K562 (cell line): Measurements from ENCODE around the gene SMAD4. TPM values are rescaled to one million over a fixed set of nuclear protein-coding genes. Genes with fewer than 3 reads are reported as not detected.

ENCODE experiments used
- ATAC-seq: fragments of 200-7000 bp; cut with Tn5 transposase; 3 replicates; pipeline ENCODE4 v1.9.1; 2020; ENCODE audit warnings: moderate library complexity
- BruUV-seq: library from RNA; stranded (reverse); fragments of 400-500 nt; replicated peaks from 2 replicates; lab custom pipeline; 2021; lab: Mats Ljungman, UMichigan
- CTCF ChIA-PET: fragments of 300-600 bp; formaldehyde crosslinking; extraction: SDS; loops from one replicate; lab custom pipeline; 2021; ENCODE audit warnings: low intra/inter-chr PET ratio; lab: Yijun Ruan, JAX
- POLR2A ChIA-PET: fragments of 300-600, 350-650 bp; sonication (Branson Sonifier 250); formaldehyde crosslinking; extraction: SDS; loops from one replicate; lab custom pipeline; 2021; ENCODE audit warnings: antibody characterized with exemption, inconsistent platforms; lab: Yijun Ruan, JAX
- DNase-seq, 4 experiments: peaks; one replicate each; pipeline versions ENCODE4 v3.0.0 to v3.0.0-alpha.2; 2011 to 2018; ENCODE audit warnings: low spot score in 3 of 4, mixed read lengths in 3 of 4; ENCODE audit errors: extremely low read depth in 1 of 4
- FAIRE-seq: peaks from 2 replicates; lab custom pipeline; 2011; peaks lifted over from hg19 to GRCh38; lab: Jason Lieb, UNC
- H2AFZ ChIP-seq: 2 replicates; pipeline ENCODE4 v1.6.0; 2011; ENCODE audit warnings: low read depth, low read length, control low read depth, inconsistent platforms
- H3K27ac ChIP-seq: fragments of 200-600 bp; 3 replicates; pipeline ENCODE4 v1.8.0; 2011; ENCODE audit warnings: low read depth, mild to moderate bottlenecking, control low read depth, inconsistent platforms, low read length, moderate library complexity, mixed read lengths; ENCODE audit errors: extremely low read depth
- H3K27me3 ChIP-seq, 2 experiments: fragments of 300-600 bp in 1 of 2; 2 replicates in 1 of 2; 3 replicates in 1 of 2; pipeline versions ENCODE4 v1.6.0 to v1.8.0; 2011; ENCODE audit warnings: inconsistent platforms in 2 of 2, low read length in 2 of 2, mild to moderate bottlenecking in 1 of 2, mixed read lengths in 1 of 2, moderate library complexity in 1 of 2; ENCODE audit not compliant: control insufficient read depth in 2 of 2, insufficient read depth in 2 of 2
- H3K36me3 ChIP-seq: fragments of 300-600 bp; 3 replicates; pipeline ENCODE4 v1.8.0; 2011; ENCODE audit warnings: mild to moderate bottlenecking, low read length, inconsistent platforms; ENCODE audit not compliant: control insufficient read depth, insufficient read depth
- H3K4me1 ChIP-seq, 2 experiments: fragments of 200-600 bp in 1 of 2; replicated peaks in 1 of 2; 2 replicates in 1 of 2; 3 replicates in 1 of 2; pipeline versions ENCODE4 v1.5.1 to v1.8.0; 2011; ENCODE audit warnings: inconsistent platforms in 2 of 2, low read length in 2 of 2, mild to moderate bottlenecking in 1 of 2, mixed read lengths in 1 of 2, moderate library complexity in 1 of 2; ENCODE audit not compliant: control insufficient read depth in 2 of 2, insufficient read depth in 2 of 2
- H3K4me2 ChIP-seq: 2 replicates; pipeline ENCODE4 v1.6.1; 2011; ENCODE audit warnings: low read length, control low read depth, inconsistent platforms, mixed read lengths; ENCODE audit not compliant: insufficient read depth
- H3K4me3 ChIP-seq: fragments of 200-600 bp; sonication (generic), shearing (Covaris generic); 2 replicates; pipeline ENCODE4 v1.5.1; 2016; ENCODE audit warnings: control low read depth, inconsistent platforms
- H3K79me2 ChIP-seq: fragments of 200-600 bp; 3 replicates; pipeline ENCODE4 v1.8.0; 2011; ENCODE audit warnings: low read length, inconsistent platforms; ENCODE audit not compliant: control insufficient read depth, insufficient read depth
- H3K9ac ChIP-seq, 2 experiments: 2 replicates each; pipeline versions ENCODE4 v1.6.0 to v1.6.1; 2011; ENCODE audit warnings: low read depth in 2 of 2, low read length in 2 of 2, control low read depth in 1 of 2, inconsistent platforms in 1 of 2, mild to moderate bottlenecking in 1 of 2, mixed read lengths in 1 of 2; ENCODE audit not compliant: insufficient read depth in 1 of 2
- H3K9me1 ChIP-seq: one replicate; pipeline ENCODE4 v1.6.0; 2011; ENCODE audit warnings: inconsistent platforms, mild to moderate bottlenecking, low read length, moderate library complexity; ENCODE audit not compliant: control insufficient read depth, insufficient read depth
- H3K9me3 ChIP-seq: replicated peaks from 2 replicates; pipeline ENCODE4 v1.5.1; 2011; ENCODE audit warnings: low read depth, low read length, inconsistent platforms; ENCODE audit not compliant: control insufficient read depth, insufficient read depth
- H4K20me1 ChIP-seq: replicated peaks from 2 replicates; pipeline ENCODE4 v1.6.1; 2011; ENCODE audit warnings: low read length, inconsistent platforms, mixed read lengths; ENCODE audit not compliant: control insufficient read depth, insufficient read depth
- CHCHD3 ChIP-seq: fragments of 250-450 bp; sonication (Bioruptor Pico); IDR thresholded peaks from 2 replicates; pipeline ENCODE4 v2.1.2; 2022; ENCODE audit warnings: mild to moderate bottlenecking
- DIDO1 ChIP-seq: fragments of 450-650 bp; IDR thresholded peaks from 2 replicates; pipeline ENCODE4 v1.6.1; 2016; ENCODE audit warnings: low read depth, missing biosample characterization, missing genetic modification characterization
- HDAC1 ChIP-seq, 2 experiments: fragments of 450-650 bp; IDR thresholded peaks; 2 replicates each; pipeline ENCODE4 v1.6.1; 2016 to 2017; ENCODE audit warnings: inconsistent platforms in 1 of 2, mild to moderate bottlenecking in 1 of 2, moderate library complexity in 1 of 2
- MAFG ChIP-seq: fragments of 450-650 bp; conservative IDR thresholded peaks from 2 replicates; pipeline ENCODE4 v1.6.1; 2016; ENCODE audit warnings: missing genetic modification characterization, missing compliant biosample characterization
- PTTG1 ChIP-seq: fragments of 450-650 bp; IDR thresholded peaks from 2 replicates; pipeline ENCODE4 v1.6.1; 2016; ENCODE audit warnings: low read depth, mild to moderate bottlenecking, missing genetic modification characterization, missing compliant biosample characterization
- SMC3 ChIP-seq: conservative IDR thresholded peaks from 2 replicates; pipeline ENCODE4 v1.6.1; 2011; ENCODE audit warnings: low read depth, low read length, improper control_type of control experiment; ENCODE audit not compliant: insufficient read depth
- TAL1 ChIP-seq: fragments of 450-650 bp; IDR thresholded peaks from 2 replicates; pipeline ENCODE4 v1.6.1; 2016; ENCODE audit warnings: mild to moderate bottlenecking
- TGIF2 ChIP-seq: sonication (generic); formaldehyde crosslinking; IDR thresholded peaks from 2 replicates; pipeline ENCODE4 v1.8.1; 2022; ENCODE audit warnings: mild to moderate bottlenecking, missing genetic modification reagents, moderate library complexity
- ZNF23 ChIP-seq: fragments of 250-450 bp; sonication (Bioruptor Pico); IDR thresholded peaks from 2 replicates; pipeline ENCODE4 v1.4.0; 2020; ENCODE audit warnings: mild to moderate bottlenecking
- ZSCAN29 ChIP-seq: fragments of 450-650 bp; IDR thresholded peaks from 2 replicates; pipeline ENCODE4 v1.6.1; 2017
- WGBS: fragments of 100-300 bp; shearing (Covaris generic); methylation state at CpG from one replicate; pipeline ENCODE4 v1.1.6; 2016; ENCODE audit warnings: low coverage, mixed read lengths; ENCODE audit not compliant: insufficient coverage; ENCODE audit errors: missing lambda C conversion rate; 5-methylcytosine and 5-hydroxymethylcytosine counted together
- in situ Hi-C: fragments of 300-500 bp; cut with MboI; formaldehyde crosslinking; loops from 4 replicates; pipeline ENCODE4 v1.15.0; 2018; ENCODE audit warnings: inconsistent platforms, mixed read lengths
- intact Hi-C: fragments of 100-400 bp; cut with micrococcal nuclease; formaldehyde crosslinking; loops from 2 replicates; pipeline ENCODE4 v1.14.2; 2022
- polyA plus RNA-seq, 8 experiments: library from polyadenylated mRNA; depleted of rRNA in 4 of 8; stranded (reverse) in 5 of 8; unstranded in 3 of 8; fragments of >200 nt; fragmentation: Nextera tagmentation in 2 of 8; fragmentation: Illumina TruSeq in 1 of 8; extraction: Ambion mirVana in 2 of 8; extraction: Trizol in 1 of 8; gene quantifications; 2 replicates each; pipeline versions ENCODE4 v1.2.1 to v1.2.3, GENCODE V29; 2011 to 2014; ENCODE audit warnings: inconsistent platforms in 1 of 8, missing spikeins in 1 of 8
- total RNA-seq, 7 experiments: library from RNA; depleted of rRNA in 6 of 7; stranded (reverse); fragments of >200 nt in 6 of 7; fragmentation: Illumina TruSeq in 2 of 7; extraction: Trizol in 2 of 7; gene quantifications; 2 replicates each; pipeline versions ENCODE4 v1.2.1 to v1.2.3, GENCODE V29; 2011 to 2021; ENCODE audit warnings: low replicate concordance in 1 of 7
- TF ChIP-seq, protein P1 (sequence below), 2 experiments: fragments of 450-650 bp; IDR thresholded peaks; 2 replicates each; pipeline ENCODE4 v1.6.1; 2016; ENCODE audit warnings: mild to moderate bottlenecking in 2 of 2, borderline replicate concordance in 1 of 2, low read depth in 1 of 2, moderate library complexity in 1 of 2
- TF ChIP-seq, protein P2 (sequence below): fragments of 450-650 bp; IDR thresholded peaks from 2 replicates; pipeline ENCODE4 v1.6.1; 2017; ENCODE audit warnings: antibody characterized with exemption

SMAD4 gene
- total and polyA plus RNA-seq, 9 of the 15 experiments (the other 6 are each of a cell fraction or from before 2014, with no cell fraction given), result 5.7 to 55.0 (median 39.4) TPM

DNA sequence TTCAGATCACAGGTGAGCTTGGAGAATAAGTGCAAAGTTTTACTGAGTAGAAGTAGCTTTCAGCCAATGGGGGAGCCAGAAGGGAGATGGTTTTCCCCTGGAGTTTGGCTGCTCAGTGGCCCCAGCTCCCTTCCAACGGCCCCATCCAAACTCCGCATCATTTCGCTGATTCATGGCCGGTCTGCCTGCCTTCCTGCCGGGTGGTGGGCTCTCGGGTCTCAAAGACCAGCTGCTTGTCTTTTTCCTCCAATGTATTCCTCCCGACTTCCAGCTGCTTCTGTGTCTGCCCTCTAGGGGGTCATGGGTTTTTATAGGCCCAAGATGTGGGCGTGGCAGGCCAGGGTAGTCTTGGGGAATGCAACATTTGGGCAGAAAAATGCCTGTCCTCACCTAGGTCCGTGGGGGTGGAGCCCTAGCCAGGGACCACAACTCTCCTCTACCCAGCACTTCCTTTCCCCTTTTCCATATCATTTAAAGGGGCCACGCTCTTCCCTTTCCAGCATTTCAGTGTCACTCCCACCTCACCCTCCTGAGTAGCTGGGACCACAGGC lies 94.0 kb downstream of the SMAD4 start:
- no peaks in the 10 kb centered on the region for H3K79me2 ChIP-seq
- CTCF ChIA-PET, result no interaction called here
- in situ Hi-C loops (loop anchor here (25.0 kb wide), 2 partner anchors 538 to 1163 kb away; no protein-coding TSS in a partner anchor), intact Hi-C loops (no loop called here)
- no peak overlapping the region for H2AFZ ChIP-seq
- DNase-seq (no peak), ATAC-seq (no peak; the same call in 1 of the 3 replicates), FAIRE-seq (no peak)
- no peak overlapping the region for H3K4me3 ChIP-seq
- H3K9me3 ChIP-seq, result no peaks in the 10 kb centered on the region
- no peak overlapping the region for H3K9ac ChIP-seq
- no peaks in the 10 kb centered on the region for H4K20me1 ChIP-seq
- no TSS peak for BruUV-seq
- peaks cover 0 to 8% of the 10 kb centered on the region in 2 experiments; a peak in 2 of 5 replicates for H3K4me1 ChIP-seq
- no peaks in the 10 kb centered on the region for H3K9me1 ChIP-seq
- H3K27me3 ChIP-seq, result peaks cover 4 to 32% of the 10 kb centered on the region in 2 experiments; a peak in 3 of 5 replicates
- no peak overlapping the region for H3K4me2 ChIP-seq
- POLR2A ChIA-PET, result interaction anchor here (0.6 kb wide), 1 partner anchor 398 kb away, joined by 3 read pairs; no protein-coding TSS in a partner anchor
- 4% methylated on average over 9 of the region's 10 CpGs for WGBS
- no peak overlapping the region for H3K27ac ChIP-seq
- no peaks in the 10 kb centered on the region for H3K36me3 ChIP-seq
- no peak for TF ChIP-seq ZNF23
- TF ChIP-seq MAFG (tag), result 0 out of 2 replicates have a peak, but pooled peaks have one; percentile 13
- TF ChIP-seq TGIF2 (CRISPR knock-in tag), result no peak
- no peak for TF ChIP-seq SMC3
- TF ChIP-seq, protein P1, sequence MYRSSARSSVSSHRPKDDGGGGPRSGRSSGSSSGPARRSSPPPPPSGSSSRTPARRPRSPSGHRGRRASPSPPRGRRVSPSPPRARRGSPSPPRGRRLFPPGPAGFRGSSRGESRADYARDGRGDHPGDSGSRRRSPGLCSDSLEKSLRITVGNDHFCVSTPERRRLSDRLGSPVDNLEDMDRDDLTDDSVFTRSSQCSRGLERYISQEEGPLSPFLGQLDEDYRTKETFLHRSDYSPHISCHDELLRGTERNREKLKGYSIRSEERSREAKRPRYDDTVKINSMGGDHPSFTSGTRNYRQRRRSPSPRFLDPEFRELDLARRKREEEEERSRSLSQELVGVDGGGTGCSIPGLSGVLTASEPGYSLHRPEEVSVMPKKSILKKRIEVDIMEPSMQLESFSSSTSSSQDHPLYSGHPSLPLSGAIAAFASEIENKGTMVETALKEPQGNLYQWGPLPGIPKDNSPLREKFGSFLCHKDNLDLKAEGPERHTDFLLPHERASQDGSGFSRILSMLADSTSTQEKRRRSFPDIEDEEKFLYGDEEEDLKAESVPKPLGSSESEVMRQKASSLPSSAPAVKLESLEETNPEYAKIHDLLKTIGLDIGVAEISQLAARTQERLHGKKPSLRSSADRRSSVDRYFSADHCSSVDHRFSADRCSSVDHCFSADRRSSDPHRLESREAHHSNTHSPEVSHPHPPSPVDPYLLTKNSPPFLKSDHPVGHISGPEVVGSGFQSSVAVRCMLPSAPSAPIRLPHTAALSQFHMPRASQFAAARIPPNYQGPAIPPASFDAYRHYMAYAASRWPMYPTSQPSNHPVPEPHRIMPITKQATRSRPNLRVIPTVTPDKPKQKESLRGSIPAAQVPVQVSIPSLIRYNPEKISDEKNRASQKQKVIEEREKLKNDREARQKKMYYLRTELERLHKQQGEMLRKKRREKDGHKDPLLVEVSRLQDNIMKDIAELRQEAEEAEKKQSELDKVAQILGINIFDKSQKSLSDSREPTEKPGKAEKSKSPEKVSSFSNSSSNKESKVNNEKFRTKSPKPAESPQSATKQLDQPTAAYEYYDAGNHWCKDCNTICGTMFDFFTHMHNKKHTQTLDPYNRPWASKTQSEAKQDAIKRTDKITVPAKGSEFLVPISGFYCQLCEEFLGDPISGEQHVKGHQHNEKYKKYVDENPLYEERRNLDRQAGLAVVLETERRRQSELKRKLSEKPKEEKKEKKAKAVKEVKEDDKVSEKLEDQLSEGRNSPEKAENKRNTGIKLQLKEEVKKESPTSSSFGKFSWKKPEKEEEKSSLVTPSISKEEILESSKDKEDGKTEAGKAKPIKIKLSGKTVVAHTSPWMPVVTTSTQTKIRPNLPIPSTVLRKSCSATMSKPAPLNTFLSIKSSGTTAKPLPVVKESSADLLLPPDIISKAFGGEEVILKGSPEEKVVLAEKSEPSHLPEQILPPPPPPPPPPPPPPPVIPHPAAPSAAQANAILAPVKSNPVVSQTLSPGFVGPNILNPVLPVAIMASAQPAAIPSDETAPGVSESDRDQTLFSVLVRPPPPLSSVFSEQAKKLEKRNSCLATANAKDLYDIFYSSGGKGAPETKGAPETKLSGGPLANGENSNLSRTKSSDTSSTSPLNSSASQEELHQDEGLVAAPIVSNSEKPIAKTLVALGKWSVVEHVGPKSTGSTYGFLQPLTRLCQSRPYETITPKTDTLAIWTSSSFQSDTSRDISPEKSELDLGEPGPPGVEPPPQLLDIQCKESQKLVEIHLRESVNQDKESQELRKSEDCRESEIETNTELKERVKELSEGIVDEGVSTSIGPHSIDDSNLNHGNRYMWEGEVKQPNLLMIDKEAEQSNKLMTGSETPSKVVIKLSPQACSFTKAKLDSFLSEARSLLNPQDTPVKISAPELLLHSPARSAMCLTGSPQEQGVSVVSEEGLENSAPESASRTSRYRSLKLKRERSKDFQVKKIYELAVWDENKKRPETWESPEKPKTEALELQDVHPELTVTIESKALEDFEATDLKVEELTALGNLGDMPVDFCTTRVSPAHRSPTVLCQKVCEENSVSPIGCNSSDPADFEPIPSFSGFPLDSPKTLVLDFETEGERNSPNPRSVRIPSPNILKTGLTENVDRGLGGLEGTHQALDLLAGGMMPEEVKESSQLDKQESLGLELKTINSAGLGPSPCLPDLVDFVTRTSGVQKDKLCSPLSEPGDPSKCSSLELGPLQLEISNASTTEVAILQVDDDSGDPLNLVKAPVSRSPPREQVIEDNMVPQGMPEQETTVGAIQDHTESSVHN (IDR thresholded peaks at IDR 0.05; ENCODE audit: borderline replicate concordance in 1 of 2, low read depth in 1 of 2), result no peak
- no peak for TF ChIP-seq DIDO1 (tag)
- TF ChIP-seq ZSCAN29, result no peak
- no peak for TF ChIP-seq TAL1
- no peak for TF ChIP-seq CHCHD3
- TF ChIP-seq, protein P2, sequence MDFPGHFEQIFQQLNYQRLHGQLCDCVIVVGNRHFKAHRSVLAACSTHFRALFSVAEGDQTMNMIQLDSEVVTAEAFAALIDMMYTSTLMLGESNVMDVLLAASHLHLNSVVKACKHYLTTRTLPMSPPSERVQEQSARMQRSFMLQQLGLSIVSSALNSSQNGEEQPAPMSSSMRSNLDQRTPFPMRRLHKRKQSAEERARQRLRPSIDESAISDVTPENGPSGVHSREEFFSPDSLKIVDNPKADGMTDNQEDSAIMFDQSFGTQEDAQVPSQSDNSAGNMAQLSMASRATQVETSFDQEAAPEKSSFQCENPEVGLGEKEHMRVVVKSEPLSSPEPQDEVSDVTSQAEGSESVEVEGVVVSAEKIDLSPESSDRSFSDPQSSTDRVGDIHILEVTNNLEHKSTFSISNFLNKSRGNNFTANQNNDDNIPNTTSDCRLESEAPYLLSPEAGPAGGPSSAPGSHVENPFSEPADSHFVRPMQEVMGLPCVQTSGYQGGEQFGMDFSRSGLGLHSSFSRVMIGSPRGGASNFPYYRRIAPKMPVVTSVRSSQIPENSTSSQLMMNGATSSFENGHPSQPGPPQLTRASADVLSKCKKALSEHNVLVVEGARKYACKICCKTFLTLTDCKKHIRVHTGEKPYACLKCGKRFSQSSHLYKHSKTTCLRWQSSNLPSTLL, result peak; percentile 43; the same call in 1 of the 2 replicates
- no peak for TF ChIP-seq HDAC1 (IDR thresholded peaks at IDR 0.05)
- no peak for TF ChIP-seq PTTG1 (tag)
